SK-N-MC (cell line): Measurements from ENCODE around the gene PRR16.

Source experiments
- EZH2 ChIP-seq: fragments of 200-600 bp; sonication (generic); IDR thresholded peaks from one replicate; pipeline ENCODE4 v1.6.1; 2017; ENCODE audit warnings: antibody characterized with exemption
- FOXP2 ChIP-seq: optimal IDR thresholded peaks from 2 replicates; pipeline ENCODE3; 2011; ENCODE audit warnings: mild to moderate bottlenecking, moderate library complexity; ENCODE audit not compliant: insufficient read depth; ENCODE audit errors: extremely low read length, control extremely low read depth
- POLR2AphosphoS5 ChIP-seq: IDR thresholded peaks from 2 replicates; pipeline ENCODE4 v1.6.1; 2012; ENCODE audit warnings: mild to moderate bottlenecking, low read depth, low read length, borderline replicate concordance

GRCh38 chr5:120678279-120678678, 214.2 kb downstream of the PRR16 start:
- TF ChIP-seq EZH2, result no peak
- no peak for TF ChIP-seq POLR2AphosphoS5
- no peak for TF ChIP-seq FOXP2
